ENCODE data around the gene FCGR1A.
"Not testable (repeated sequence)": the region's sequence is repeated elsewhere in the genome, so short reads cannot be mapped to it uniquely, and the experiment has no call there.

GRCh38 chr1:149832316-149833126, 50.0 kb downstream of the FCGR1A start:
- TF ChIP-seq CTCF (conservative IDR thresholded peaks at IDR 0.05; ENCODE audit: low read length); EZH2phosphoT487 (IDR thresholded peaks at IDR 0.05; ENCODE audit: borderline replicate concordance, low read depth, low read length): not testable (repeated sequence)
